HepG2 (cell line): ENCODE results near the gene C2orf15. TPM values are rescaled to one million over a fixed set of nuclear protein-coding genes. Genes with fewer than 3 reads are reported as not detected.
A peak's percentile ranks its signal among the peaks of the same experiment; 100 is the strongest.

ENCODE experiments used
- AKAP8 ChIP-seq: sonication (generic); formaldehyde crosslinking; IDR thresholded peaks from 2 replicates; pipeline ENCODE4 v1.5.1; 2020; ENCODE audit warnings: mild to moderate bottlenecking, missing genetic modification reagents
- ATF7 ChIP-seq, 2 experiments: fragments of 450-650 bp in 1 of 2; sonication (generic) in 1 of 2; formaldehyde crosslinking in 1 of 2; IDR thresholded peaks; 2 replicates each; pipeline versions ENCODE4 v1.4.0 to v1.6.1; 2016 to 2020; ENCODE audit warnings: antibody characterized with exemption in 1 of 2, mild to moderate bottlenecking in 1 of 2, missing genetic modification reagents in 1 of 2
- KAT7 ChIP-seq: IDR thresholded peaks from 2 replicates; pipeline ENCODE4 v1.6.1; 2018; ENCODE audit warnings: borderline replicate concordance, missing compliant biosample characterization
- KMT2A ChIP-seq: sonication (generic); formaldehyde crosslinking; IDR thresholded peaks from 2 replicates; pipeline ENCODE4 v1.4.0; 2020; ENCODE audit warnings: missing genetic modification reagents
- MXD1 ChIP-seq: sonication (generic); formaldehyde crosslinking; IDR thresholded peaks from 2 replicates; pipeline ENCODE4 v1.4.0; 2020; ENCODE audit warnings: mild to moderate bottlenecking, missing genetic modification reagents
- PCBP1 ChIP-seq: fragments of 200-400 bp; formaldehyde crosslinking; IDR thresholded peaks from 2 replicates; pipeline ENCODE4 v1.6.1; 2017; ENCODE audit warnings: mild to moderate bottlenecking, low read depth, low read length, borderline replicate concordance
- PHF5A ChIP-seq: IDR thresholded peaks from one replicate; pipeline ENCODE4 v1.6.1; 2018; ENCODE audit warnings: low read depth, missing genetic modification reagents; ENCODE audit not compliant: unreplicated experiment
- PLRG1 ChIP-seq: fragments of 450-650 bp; conservative IDR thresholded peaks from 2 replicates; pipeline ENCODE4 v1.6.1; 2016
- POGK ChIP-seq: sonication (generic); formaldehyde crosslinking; conservative IDR thresholded peaks from 2 replicates; pipeline ENCODE4 v1.8.0; 2022; ENCODE audit warnings: mild to moderate bottlenecking, moderate library complexity, missing genetic modification reagents
- PRDM10 ChIP-seq: sonication (generic); formaldehyde crosslinking; IDR thresholded peaks from 2 replicates; pipeline ENCODE4 v1.4.0; 2020; ENCODE audit warnings: low read depth, missing genetic modification reagents
- SATB2 ChIP-seq: sonication (generic); formaldehyde crosslinking; IDR thresholded peaks from 2 replicates; pipeline ENCODE4 v1.5.0; 2020; ENCODE audit warnings: missing genetic modification reagents
- SMAD3 ChIP-seq: sonication (generic); formaldehyde crosslinking; IDR thresholded peaks from 2 replicates; pipeline ENCODE4 v1.4.0; 2020; ENCODE audit warnings: missing genetic modification reagents
- ZBTB2 ChIP-seq: sonication (generic); formaldehyde crosslinking; IDR thresholded peaks from 2 replicates; pipeline ENCODE4 v1.8.0; 2022; ENCODE audit warnings: low read depth, missing genetic modification reagents
- ZGPAT ChIP-seq: IDR thresholded peaks from 2 replicates; pipeline ENCODE4 v1.6.1; 2016; ENCODE audit warnings: mild to moderate bottlenecking
- ZNF136 ChIP-seq: sonication (generic); formaldehyde crosslinking; IDR thresholded peaks from 2 replicates; pipeline ENCODE4 v1.8.1; 2022; ENCODE audit warnings: low read depth, mild to moderate bottlenecking, moderate library complexity, missing genetic modification reagents
- ZNF3 ChIP-seq: IDR thresholded peaks from 2 replicates; pipeline ENCODE4 v1.7.0; 2017; ENCODE audit warnings: inconsistent platforms
- ZNF776 ChIP-seq: sonication (generic); formaldehyde crosslinking; IDR thresholded peaks from 2 replicates; pipeline ENCODE4 v1.4.0; 2020; ENCODE audit warnings: mild to moderate bottlenecking, missing genetic modification reagents
- ZNF777 ChIP-seq: sonication (generic); formaldehyde crosslinking; IDR thresholded peaks from 2 replicates; pipeline ENCODE4 v1.4.0; 2020; ENCODE audit warnings: missing genetic modification reagents
- polyA plus RNA-seq, 8 experiments: library from polyadenylated mRNA; depleted of rRNA in 3 of 8; stranded (reverse) in 7 of 8; unstranded in 1 of 8; fragments of >200 nt; fragmentation: Illumina TruSeq in 4 of 8; extraction: Trizol in 4 of 8; gene quantifications; 2 replicates each; pipeline versions ENCODE4 v1.2.1 to v1.2.3, GENCODE V29; 2011 to 2016; ENCODE audit warnings: low read depth in 4 of 8, missing spikeins in 1 of 8, mixed read lengths in 1 of 8; ENCODE audit not compliant: insufficient read depth in 1 of 8
- total RNA-seq, 5 experiments: library from RNA; depleted of rRNA; stranded (reverse); fragments of >200 nt; fragmentation: Illumina TruSeq; extraction: Trizol; gene quantifications; 2 replicates each; pipeline ENCODE4 v1.2.3, GENCODE V29; 2016; ENCODE audit warnings: low read depth in 1 of 5

C2orf15 gene
- total and polyA plus RNA-seq, 2 of the 13 experiments (the other 11 are each of a cell fraction or from before 2014, with no cell fraction given), result 5.5 to 8.3 TPM

- TF ChIP-seq AKAP8 (CRISPR knock-in tag) (peak; percentile 91; the same call in 1 of the 2 replicates), ZBTB2 (CRISPR knock-in tag) (peak; percentile 100), ZNF3 (CRISPR knock-in tag) (no peak), KAT7 (CRISPR knock-in tag) (peak; percentile 90), PRDM10 (peak; percentile 41; the same call in 1 of the 2 replicates), ZGPAT (peak; percentile 83; the same call in 1 of the 2 replicates), ZNF136 (CRISPR knock-in tag) (no peak), PHF5A (CRISPR knock-in tag) (peak; percentile 74), POGK (peak; percentile 97), SATB2 (CRISPR knock-in tag) (no peak; the same call in 1 of the 2 replicates), KMT2A (CRISPR knock-in tag) (peak; percentile 70), PLRG1 (no peak), SMAD3 (CRISPR knock-in tag) (no peak; the same call in none of the 2 replicates), PCBP1 (peak; percentile 93), ATF7 (IDR thresholded peaks at IDR 0.05) (no peak), ATF7 (CRISPR knock-in tag; IDR thresholded peaks at IDR 0.05) (peak; percentile 47), MXD1 (peak; percentile 83), ZNF776 (CRISPR knock-in tag) (peak; percentile 60; the same call in 1 of the 2 replicates), ZNF777 (CRISPR knock-in tag) (peak; percentile 81)
Observed at GRCh38 chr2:99141110-99142108, at the start of gene C2orf15 (continued).
